Stimulated activated memory B cell treated with anti-CD40 and anti-IgM and Interleukin-4, amounts not matched to agents 10 μg/mL and 1 μg/mL and 100 μg/mL, for 72 hours (primary cell): ENCODE measurements around the gene CCSER1.
"Not testable (repeated sequence)": the region's sequence is repeated elsewhere in the genome, so short reads cannot be mapped to it uniquely, and the experiment has no call there.

Source experiments
- ATAC-seq: fragments of 150-1000 bp; cut with Tn5 transposase; 2 replicates; pipeline ENCODE4 v1.10.0; 2021
- H3K27ac Mint-ChIP-seq: one replicate; pipeline ENCODE4 v1.8.0; 2022; ENCODE audit warnings: mild to moderate bottlenecking, mixed read lengths
- H3K27me3 Mint-ChIP-seq: one replicate; pipeline ENCODE4 v1.8.0; 2022; ENCODE audit warnings: mixed read lengths
- H3K36me3 Mint-ChIP-seq: one replicate; pipeline ENCODE4 v1.8.0; 2022; ENCODE audit warnings: mixed read lengths
- H3K4me1 Mint-ChIP-seq: one replicate; pipeline ENCODE4 v1.8.0; 2022; ENCODE audit warnings: mixed read lengths
- H3K4me3 Mint-ChIP-seq: one replicate; pipeline ENCODE4 v1.8.0; 2022; ENCODE audit warnings: mild to moderate bottlenecking, moderate library complexity, mixed read lengths
- H3K9me3 Mint-ChIP-seq: one replicate; pipeline ENCODE4 v1.8.0; 2022; ENCODE audit warnings: mixed read lengths

Gene CCSER1

DNA sequence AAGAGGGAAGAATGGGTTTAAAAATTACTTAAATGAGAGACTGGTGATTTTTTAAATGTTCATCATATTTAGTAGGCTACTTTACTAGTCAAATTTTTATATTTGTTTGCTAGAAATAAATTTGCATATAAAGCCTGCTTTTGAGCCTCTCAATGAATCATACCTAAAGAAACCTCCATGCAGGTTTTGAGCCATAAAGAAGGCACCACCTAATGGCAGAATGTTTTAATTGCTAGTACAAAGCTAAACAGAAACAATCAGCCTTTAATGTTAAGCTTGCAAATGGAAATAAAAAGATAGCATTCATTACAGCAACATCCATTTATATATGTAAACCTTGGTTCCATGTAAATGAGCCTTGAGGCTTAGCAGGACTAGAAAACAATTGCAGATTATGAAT is 989.7 kb downstream of the CCSER1 start:
- ATAC-seq: no peak
- Mint-ChIP-seq H3K27ac (no peak overlapping the region), H3K36me3 (no peaks in the 10 kb centered on the region), H3K27me3 (no peaks in the 10 kb centered on the region), H3K4me1 (no peaks in the 10 kb centered on the region), H3K9me3 (no peaks in the 10 kb centered on the region), H3K4me3 (no peak overlapping the region)

DNA sequence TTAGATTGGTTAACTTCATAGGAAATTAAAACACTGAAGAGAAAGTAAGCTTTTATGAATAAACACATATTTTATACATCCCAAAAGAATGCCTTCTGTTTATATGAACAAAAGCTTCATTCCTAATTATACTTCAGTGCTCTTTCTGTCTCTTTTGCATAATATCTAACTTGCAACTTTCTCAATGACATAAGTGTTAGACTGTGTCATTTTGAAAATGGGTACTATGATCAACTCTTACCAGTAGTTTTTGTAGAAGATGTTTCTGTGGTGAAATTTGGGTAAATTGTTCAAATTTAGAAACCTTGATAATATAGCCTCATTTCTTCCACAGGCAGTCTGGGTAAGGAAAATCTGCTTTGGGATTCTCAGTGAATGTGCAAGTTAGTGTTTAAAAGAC is 991.4 kb downstream of the CCSER1 start:
- Mint-ChIP-seq H3K27ac (no peak overlapping the region), H3K4me1 (no peaks in the 10 kb centered on the region), H3K27me3 (no peaks in the 10 kb centered on the region), H3K9me3 (no peaks in the 10 kb centered on the region), H3K36me3 (no peaks in the 10 kb centered on the region), H3K4me3 (no peak overlapping the region)
- ATAC-seq: no peak

DNA sequence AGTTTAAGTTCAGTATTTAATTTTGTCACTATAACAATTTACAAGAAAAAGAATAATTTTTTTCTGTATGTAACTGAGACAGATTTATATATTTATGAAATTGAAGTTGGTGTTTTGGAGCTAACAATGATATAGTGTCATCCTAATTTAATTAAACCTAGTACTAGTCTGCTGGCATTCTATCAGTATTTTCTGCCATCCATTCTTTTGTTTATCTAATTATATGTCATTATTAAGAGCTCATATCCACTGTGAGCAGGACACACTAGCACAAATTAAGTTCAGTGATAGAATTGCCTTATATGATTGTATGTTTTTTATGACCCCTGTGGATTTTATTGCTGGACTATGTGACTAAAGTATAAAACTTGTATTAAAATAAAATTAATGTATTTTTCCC is 996.5 kb downstream of the CCSER1 start:
- no peaks in the 10 kb centered on the region for H3K9me3 Mint-ChIP-seq
- no peaks in the 10 kb centered on the region for H3K36me3 Mint-ChIP-seq
- ATAC-seq: no peak

DNA sequence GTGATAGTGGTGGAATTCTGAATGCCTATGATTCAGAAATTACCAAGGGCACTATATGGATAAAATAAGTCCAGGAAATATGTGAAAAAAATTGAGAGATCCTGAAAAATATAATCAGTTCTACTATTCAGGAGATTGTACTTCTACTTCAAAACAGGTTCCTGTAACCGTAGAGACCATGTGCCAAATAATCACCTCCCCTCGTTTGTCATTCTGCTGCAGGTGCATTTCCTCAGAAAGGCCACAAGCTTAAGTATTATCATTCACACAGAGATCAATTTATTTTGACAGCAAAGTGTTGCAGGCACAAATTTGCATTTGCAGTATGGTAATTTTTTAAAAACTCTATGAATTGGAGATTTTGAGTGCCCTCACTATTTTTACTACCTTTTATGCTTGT is 1000.0 kb downstream of the CCSER1 start:
- no peaks in the 10 kb centered on the region for H3K27me3 Mint-ChIP-seq
- H3K36me3 Mint-ChIP-seq: no peaks in the 10 kb centered on the region
- H3K4me1 Mint-ChIP-seq: no peaks in the 10 kb centered on the region
- H3K4me3 Mint-ChIP-seq: no peak overlapping the region
- H3K27ac Mint-ChIP-seq: no peak overlapping the region
- no peaks in the 10 kb centered on the region for H3K9me3 Mint-ChIP-seq
- no peak for ATAC-seq

More for the DNA sequence above, 996.5 kb downstream of the CCSER1 start:
- Mint-ChIP-seq H3K27me3 (no peaks in the 10 kb centered on the region), H3K27ac (no peak overlapping the region), H3K4me1 (no peaks in the 10 kb centered on the region), H3K4me3 (no peak overlapping the region)

DNA sequence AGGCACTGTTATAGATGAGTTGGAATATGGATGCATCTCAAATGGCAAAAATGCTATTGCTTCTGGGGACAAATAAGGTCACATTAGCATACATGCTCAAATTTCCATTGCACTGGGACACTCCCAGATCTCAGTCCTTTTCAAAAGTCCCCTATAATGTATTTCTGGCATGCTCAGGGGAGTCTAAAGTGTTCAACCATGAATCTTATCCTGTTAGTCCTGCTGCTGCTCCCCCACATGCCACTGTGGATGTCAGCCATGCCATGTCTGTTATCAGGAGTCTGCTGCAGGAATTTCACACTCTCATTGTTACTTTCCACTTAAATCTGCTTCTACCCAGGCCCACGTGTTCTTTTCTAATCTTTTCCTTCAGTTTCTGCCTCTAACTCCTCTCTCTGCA is 1000.6 kb downstream of the CCSER1 start:
- no peaks in the 10 kb centered on the region for H3K4me1 Mint-ChIP-seq
- H3K27ac Mint-ChIP-seq: no peak overlapping the region
- no peaks in the 10 kb centered on the region for H3K27me3 Mint-ChIP-seq

DNA sequence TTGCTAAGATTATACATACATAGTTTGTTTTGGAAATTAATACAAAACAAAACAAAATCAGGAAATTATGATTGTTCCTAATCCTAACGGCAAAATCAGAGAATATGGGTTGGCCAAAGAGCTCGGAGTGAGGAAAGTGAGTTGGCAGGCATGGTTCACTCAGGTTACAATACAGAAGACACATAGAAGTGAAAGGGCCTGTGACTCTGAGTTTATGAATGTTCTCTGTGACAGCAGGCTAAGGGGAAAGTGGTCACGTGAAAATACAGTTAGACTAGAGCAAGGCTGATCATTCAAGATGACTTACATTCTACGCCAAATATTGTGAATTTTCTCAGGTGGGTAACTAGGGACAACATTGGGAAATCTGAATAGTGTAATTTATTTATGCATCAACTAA is 1001.3 kb downstream of the CCSER1 start:
- H3K9me3 Mint-ChIP-seq: no peaks in the 10 kb centered on the region
- no peaks in the 10 kb centered on the region for H3K36me3 Mint-ChIP-seq
- no peak overlapping the region for H3K27ac Mint-ChIP-seq

More for the DNA sequence above, 1000.6 kb downstream of the CCSER1 start:
- Mint-ChIP-seq H3K9me3 (no peaks in the 10 kb centered on the region), H3K4me3 (no peak overlapping the region), H3K36me3 (no peaks in the 10 kb centered on the region)
- ATAC-seq: no peak

DNA sequence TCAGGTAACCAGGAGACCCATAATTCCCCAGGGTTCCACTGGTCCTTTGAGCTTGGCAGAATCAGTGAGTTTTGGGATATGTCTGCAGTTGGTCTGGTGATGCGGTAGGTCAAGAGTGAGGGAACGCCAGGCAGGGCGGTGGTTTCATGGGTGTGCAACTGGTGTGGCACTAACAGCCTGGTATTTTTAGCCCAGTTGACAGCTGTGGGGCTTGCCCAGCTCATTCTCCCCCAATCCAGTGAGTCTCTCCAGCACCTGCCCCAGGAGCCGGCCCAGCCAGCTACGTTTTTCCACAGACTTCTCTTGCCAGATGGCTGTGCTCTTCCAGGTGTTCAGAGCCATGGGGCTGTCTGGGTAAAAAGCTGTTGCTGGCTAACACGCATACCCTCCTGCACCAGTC is 1019.9 kb downstream of the CCSER1 start:
- peaks cover 26% of the 10 kb centered on the region for H3K9me3 Mint-ChIP-seq
- H3K4me3 Mint-ChIP-seq: no peak overlapping the region
- H3K27ac Mint-ChIP-seq: no peak overlapping the region
- H3K36me3 Mint-ChIP-seq: no peaks in the 10 kb centered on the region
- no peaks in the 10 kb centered on the region for H3K27me3 Mint-ChIP-seq
- H3K4me1 Mint-ChIP-seq: no peaks in the 10 kb centered on the region
- no peak for ATAC-seq

More for the DNA sequence above, 1001.3 kb downstream of the CCSER1 start:
- Mint-ChIP-seq H3K27me3 (no peaks in the 10 kb centered on the region), H3K4me1 (no peaks in the 10 kb centered on the region), H3K4me3 (no peak overlapping the region)
- no peak for ATAC-seq

DNA sequence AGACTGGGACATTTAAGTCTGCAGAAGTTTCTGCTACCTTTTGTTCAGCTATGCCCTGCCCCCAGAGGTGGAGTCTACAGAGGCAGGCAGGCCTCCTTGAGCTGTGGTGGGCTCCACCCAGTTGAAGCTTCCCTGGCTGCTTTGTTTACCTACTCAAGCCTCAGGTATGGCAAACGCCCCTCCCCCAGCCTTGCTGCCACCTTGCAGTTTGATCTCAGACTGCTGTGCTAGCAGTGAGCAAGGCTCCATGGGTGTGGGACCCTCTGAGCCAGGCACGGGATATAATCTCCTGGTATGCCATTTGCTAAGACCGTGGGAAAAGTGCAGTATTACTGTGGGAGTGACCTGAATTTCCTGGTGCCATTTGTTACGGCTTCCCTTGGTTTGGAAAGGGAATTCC is 1026.8 kb downstream of the CCSER1 start:
- not testable (repeated sequence) for H3K4me1 Mint-ChIP-seq, H3K4me3 Mint-ChIP-seq, H3K27me3 Mint-ChIP-seq, ATAC-seq, H3K27ac Mint-ChIP-seq, H3K36me3 Mint-ChIP-seq
- H3K9me3 Mint-ChIP-seq: peaks cover 21% of the 10 kb centered on the region

DNA sequence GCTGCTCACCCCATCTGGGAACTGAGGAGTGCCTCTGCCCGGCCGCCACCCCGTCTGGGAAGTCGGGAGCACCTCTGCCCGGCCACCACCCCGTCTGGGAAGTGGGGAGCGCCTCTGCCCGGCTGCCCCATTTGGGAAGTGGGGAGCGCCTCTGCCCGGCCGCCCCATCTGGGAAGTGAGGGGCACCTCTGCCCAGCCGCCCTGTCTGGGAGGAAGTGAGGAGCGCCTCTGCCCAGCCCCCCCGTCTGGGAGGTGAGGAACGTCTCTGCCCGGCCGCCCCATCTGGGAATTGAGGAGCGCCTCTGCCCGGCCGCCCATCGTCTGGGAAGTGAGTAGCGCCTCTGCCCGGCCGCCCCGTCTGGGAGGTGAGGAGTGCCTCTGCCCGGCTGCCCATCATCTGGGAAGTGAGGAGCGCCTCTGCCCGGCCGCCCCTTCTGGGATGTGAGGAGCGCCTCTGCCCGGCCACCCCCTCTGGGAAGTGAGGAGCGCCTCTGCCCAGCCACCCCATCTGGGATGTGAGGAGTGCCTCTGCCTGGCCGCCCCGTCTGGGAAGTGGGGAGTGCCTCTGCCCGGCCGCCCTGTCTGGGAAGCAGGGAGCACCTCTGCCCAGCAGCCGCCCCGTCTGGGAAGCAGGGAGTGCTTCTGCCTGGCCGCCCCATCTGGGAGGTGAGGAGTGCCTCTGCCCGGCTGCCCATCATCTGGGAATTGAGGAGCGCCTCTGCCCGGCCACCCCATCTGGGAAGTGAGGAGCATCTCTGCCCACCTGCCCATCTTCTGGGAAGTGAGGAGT is 1040.9 kb downstream of the CCSER1 start:
- H3K4me1 Mint-ChIP-seq, H3K4me3 Mint-ChIP-seq, H3K27me3 Mint-ChIP-seq, H3K36me3 Mint-ChIP-seq, H3K9me3 Mint-ChIP-seq, ATAC-seq, H3K27ac Mint-ChIP-seq: not testable (repeated sequence)

DNA sequence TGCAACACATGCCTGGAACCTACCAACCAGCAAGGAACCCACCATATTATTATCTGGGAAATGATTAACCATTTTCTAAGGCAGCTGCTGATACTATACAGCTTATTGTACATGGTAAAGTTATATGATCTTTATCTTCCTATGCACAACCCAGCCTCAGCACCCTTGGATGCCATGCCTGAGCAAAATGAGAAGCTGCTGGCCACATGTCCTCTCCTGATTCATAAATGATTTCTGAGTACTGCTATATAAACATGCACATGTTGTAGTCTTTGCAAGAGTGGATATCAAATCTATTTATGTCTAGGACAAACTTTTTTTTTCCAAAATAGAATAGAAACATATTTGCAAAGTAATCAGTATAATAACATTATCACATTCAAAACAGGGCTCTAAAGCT is 1043.6 kb downstream of the CCSER1 start:
- H3K27ac Mint-ChIP-seq: no peak overlapping the region
- H3K36me3 Mint-ChIP-seq: no peaks in the 10 kb centered on the region
- H3K4me1 Mint-ChIP-seq: no peaks in the 10 kb centered on the region
- no peak overlapping the region for H3K4me3 Mint-ChIP-seq
- no peaks in the 10 kb centered on the region for H3K27me3 Mint-ChIP-seq
- H3K9me3 Mint-ChIP-seq: no peaks in the 10 kb centered on the region
- ATAC-seq: no peak

DNA sequence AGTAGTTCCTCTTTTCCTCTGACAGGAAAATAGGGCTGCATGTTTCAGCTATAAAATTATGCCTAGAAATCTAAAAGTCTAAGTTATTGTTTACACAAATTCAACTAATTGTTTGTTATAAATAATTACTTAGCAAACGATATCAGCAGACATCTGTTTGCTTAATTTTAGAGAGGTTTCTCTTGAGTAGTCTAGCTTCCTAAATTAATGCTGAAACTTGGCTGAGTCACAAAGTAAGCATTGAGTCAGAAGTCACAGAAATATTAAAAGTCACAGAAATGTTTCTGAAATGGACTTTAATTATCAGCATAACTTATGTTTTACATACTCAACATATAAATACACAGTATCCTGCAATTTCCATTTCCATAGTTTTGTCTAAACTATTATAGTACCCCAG is 1044.0 kb downstream of the CCSER1 start:
- ATAC-seq: no peak
- Mint-ChIP-seq H3K27me3 (no peaks in the 10 kb centered on the region), H3K36me3 (no peaks in the 10 kb centered on the region), H3K9me3 (no peaks in the 10 kb centered on the region), H3K27ac (no peak overlapping the region), H3K4me1 (no peaks in the 10 kb centered on the region), H3K4me3 (no peak overlapping the region)

DNA sequence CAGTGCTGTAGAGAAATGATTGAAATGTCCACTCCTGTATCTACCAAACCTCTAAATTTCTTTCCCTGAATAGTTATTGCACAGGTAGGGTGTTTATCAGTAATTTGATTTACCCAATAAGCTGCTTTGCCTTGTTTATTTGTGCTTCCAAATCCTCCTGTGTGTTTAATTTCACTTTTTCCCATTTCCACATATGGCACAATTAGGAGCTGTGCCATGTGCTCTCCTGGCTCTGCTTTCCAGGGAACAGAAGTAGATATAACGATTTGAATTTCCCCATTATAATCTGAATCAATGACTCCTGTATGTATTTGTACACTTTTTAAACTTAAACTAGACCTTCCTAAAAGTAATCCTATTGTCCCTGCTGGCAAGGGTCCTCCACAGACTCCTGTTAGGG is 1057.9 kb downstream of the CCSER1 start:
- H3K4me3 Mint-ChIP-seq, H3K9me3 Mint-ChIP-seq, ATAC-seq, H3K27me3 Mint-ChIP-seq, H3K27ac Mint-ChIP-seq, H3K36me3 Mint-ChIP-seq, H3K4me1 Mint-ChIP-seq: not testable (repeated sequence)

DNA sequence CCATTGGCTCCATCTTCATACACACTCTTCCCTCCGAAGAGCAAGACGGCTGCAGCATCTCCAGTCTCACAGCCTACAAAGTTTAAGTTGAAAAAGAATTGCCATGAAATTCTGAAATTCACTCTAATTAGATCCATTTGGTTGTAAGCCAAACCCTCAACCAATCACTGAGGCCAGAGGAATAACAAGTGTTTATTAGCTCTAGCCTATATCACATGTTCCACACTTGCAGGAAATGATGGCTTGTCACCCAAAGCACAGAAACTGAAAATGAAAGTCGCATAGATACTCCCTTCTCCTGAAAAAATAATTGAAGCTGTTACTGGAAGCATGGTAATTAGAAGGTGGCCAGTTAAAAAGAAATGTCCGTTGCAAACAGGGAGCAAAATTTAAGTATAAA is 1071.8 kb downstream of the CCSER1 start:
- H3K27ac Mint-ChIP-seq: no peak overlapping the region
- H3K4me1 Mint-ChIP-seq: peaks cover 9% of the 10 kb centered on the region
- H3K4me3 Mint-ChIP-seq: no peak overlapping the region
- ATAC-seq: no peak
- H3K36me3 Mint-ChIP-seq: no peaks in the 10 kb centered on the region
- H3K27me3 Mint-ChIP-seq: no peaks in the 10 kb centered on the region
- no peaks in the 10 kb centered on the region for H3K9me3 Mint-ChIP-seq

DNA sequence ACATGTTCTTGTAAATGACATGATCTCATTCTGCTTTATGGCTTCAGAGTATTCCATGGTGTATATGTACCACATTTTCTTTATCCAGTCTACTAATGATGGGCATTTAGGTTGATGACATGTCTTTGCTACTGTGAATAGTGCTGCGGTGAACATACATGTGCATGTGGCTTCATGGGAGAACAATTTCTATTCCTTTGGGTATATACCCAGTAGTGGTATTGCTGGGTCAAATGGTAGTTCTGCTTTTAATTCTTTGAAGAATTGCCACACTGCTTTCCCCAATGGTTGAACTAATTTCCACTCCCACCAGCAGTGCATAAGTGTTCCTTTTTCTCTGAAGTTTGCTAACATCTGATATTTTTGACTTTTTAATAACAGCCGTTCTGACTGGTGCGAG is 1080.3 kb downstream of the CCSER1 start:
- H3K4me3 Mint-ChIP-seq: no peak overlapping the region
- no peaks in the 10 kb centered on the region for H3K36me3 Mint-ChIP-seq
- no peak overlapping the region for H3K27ac Mint-ChIP-seq
- no peaks in the 10 kb centered on the region for H3K27me3 Mint-ChIP-seq
- no peaks in the 10 kb centered on the region for H3K9me3 Mint-ChIP-seq
- H3K4me1 Mint-ChIP-seq: no peaks in the 10 kb centered on the region
- no peak for ATAC-seq

DNA sequence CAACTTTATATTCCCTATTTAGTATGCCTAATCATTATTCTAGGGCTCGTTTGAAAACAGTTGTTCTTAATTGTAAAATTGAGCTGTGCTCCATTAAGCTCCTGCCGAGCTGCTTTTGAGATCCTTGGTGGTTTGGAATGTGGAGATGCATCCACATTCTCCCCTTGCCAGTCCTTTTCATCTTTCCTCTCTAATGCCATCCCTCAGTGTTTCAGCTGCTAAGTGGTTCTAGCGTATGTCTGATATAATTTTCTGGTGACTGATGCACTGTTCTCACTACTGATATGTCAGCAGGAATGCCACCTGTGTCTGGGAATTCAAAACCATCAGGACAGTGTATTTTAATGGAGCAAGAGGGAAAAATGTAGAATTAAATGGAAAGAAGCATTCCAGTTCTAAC is 1085.0 kb downstream of the CCSER1 start:
- Mint-ChIP-seq H3K4me3 (no peak overlapping the region), H3K36me3 (no peaks in the 10 kb centered on the region), H3K27me3 (no peaks in the 10 kb centered on the region), H3K4me1 (no peaks in the 10 kb centered on the region), H3K27ac (no peak overlapping the region), H3K9me3 (no peaks in the 10 kb centered on the region)
- ATAC-seq: no peak

DNA sequence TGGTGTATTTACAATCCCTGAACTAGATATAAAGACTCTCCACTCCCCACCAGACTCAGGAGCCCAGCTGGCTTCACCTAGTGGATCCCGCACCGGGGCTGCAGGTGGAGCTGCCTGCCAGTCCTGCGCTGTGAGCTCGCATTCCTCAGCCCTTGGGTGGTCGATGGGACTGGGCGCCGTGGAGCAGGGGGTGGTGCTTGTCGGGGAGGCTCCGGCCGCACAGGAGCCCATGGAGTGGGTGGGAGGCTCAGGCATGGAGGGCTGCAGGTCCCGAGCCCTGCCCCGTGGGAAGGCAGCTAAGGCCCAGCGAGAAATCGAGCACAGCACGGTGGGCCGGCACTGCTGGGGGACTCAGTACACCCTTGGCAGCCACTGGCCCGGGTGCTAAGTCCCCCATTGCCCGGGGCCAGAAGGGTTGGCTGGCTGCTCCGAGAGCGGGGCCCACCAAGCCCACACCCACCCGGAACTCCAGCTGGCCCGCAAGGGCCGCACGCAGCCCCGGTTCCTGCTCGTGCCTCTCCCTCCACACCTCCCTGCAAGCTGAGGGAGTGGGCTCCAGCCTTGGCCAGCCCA is 1090.7 kb downstream of the CCSER1 start:
- not testable (repeated sequence) for H3K4me3 Mint-ChIP-seq, H3K9me3 Mint-ChIP-seq, H3K36me3 Mint-ChIP-seq, H3K27ac Mint-ChIP-seq, ATAC-seq, H3K4me1 Mint-ChIP-seq, H3K27me3 Mint-ChIP-seq
